Activated T-cell treated with anti-CD3 and anti-CD28 coated beads for 4 hours (primary cell): ENCODE results near the gene SMAD5.

Source experiments
- DNase-seq: peaks from one replicate; pipeline ENCODE4 v3.0.0-alpha.2; 2020

Gene SMAD5

DNA sequence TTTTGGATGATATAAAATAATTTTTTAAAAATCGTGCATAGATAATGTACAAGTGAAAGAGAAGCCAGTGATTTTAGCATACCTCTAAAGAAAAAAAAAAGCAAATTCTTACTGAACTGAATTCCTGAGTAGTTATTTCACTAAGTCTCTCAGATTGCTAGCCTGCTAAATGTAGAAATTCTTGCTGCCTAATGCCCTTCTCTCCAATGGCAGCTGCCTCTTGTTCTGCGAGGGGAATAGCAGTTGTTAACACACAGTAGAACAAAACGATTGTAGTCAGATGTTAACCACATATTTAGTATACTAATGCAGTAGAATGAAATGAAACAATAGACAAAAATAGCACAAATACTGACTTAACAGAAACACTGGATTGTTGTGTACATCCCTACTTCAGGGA is 26.8 kb downstream of the SMAD5 start:
- DNase-seq, result no peak

DNA sequence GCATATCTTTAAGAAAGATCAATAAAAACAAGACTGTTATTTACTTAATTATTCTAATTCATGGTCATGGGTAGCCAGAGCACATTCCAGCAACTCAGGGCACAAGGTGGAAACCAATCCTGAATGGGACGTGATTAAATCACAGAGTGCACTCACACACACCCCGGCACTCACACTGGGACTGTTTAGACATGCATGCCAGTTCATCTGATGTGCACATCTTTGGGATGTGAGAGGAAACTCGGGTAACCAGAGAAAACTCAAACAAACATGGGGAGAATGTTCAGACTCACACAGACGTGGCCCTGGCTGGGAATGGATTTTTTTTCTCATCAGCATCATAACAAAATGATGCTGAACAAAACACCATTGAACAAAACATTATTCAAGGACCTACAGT is 29.4 kb downstream of the SMAD5 start:
- no peak for DNase-seq

- no peak for DNase-seq
Measured at GRCh38 chr5:136164226-136164625, 31.6 kb downstream of the SMAD5 start.

DNA sequence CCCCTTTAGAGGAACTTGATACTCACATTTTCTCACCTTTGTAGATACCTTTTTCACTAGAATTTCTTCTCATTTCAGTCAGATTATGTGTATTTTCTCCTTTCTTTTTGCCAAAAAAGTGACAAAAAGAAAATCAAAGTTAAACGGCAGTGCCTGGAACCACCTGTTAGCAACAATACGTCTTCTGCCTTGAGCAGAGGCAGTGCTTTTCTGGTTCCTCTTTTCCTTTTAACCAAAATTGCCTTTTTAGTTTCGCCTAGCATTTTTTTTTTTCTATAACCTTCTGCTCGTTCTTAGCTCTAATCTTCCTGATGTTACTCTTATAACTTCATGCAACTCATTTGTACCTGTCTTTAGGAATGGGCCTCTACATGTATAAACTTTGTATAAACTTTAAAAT is 34.3 kb downstream of the SMAD5 start:
- no peak for DNase-seq

- DNase-seq, result no peak
Measured at GRCh38 chr5:136169218-136169617, 36.6 kb downstream of the SMAD5 start.

DNA sequence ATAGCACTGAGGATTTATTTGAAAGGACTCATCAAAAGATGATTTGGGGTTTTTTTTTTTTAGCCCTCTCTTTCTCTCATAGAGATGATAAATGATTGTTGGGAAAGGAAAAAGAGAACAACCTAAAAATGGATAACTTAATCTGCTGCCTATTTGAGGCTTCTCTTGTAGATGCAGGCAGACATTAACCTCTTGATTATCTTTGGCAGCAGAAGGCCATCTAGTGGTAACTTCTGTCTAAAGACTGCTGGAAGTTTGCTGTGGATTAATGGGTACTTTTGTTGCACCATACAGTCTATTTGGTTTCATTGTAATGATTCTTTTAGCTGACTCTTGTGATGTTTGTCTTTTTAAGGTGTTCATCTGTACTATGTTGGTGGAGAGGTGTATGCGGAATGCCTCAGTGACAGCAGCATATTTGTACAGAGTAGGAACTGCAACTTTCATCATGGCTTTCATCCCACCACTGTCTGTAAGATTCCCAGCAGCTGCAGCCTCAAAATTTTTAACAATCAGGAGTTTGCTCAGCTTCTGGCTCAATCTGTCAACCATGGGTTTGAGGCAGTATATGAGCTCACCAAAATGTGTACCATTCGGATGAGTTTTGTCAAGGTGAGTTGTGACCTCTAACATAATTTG is 41.5 kb downstream of the SMAD5 start:
- no peak for DNase-seq

DNA sequence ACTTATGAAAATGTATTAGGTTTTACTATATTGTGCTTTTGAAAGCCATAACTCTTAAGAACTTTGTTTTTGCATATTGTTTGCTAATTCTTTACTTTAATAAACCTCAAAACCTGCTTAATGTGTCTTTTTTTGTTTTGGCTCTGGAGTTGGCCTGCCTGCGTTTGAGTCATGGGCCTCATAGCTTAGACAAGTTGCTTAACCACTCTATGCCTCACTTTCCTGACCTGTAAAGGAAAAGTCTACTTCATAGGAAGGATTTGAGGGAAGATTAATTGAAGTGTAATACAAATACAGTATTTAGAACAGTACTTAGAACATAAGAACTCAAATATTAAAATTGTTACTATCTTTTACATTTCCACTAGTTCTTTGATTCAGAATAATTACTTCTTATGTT is 50.0 kb downstream of the SMAD5 start:
- DNase-seq, result no peak

DNA sequence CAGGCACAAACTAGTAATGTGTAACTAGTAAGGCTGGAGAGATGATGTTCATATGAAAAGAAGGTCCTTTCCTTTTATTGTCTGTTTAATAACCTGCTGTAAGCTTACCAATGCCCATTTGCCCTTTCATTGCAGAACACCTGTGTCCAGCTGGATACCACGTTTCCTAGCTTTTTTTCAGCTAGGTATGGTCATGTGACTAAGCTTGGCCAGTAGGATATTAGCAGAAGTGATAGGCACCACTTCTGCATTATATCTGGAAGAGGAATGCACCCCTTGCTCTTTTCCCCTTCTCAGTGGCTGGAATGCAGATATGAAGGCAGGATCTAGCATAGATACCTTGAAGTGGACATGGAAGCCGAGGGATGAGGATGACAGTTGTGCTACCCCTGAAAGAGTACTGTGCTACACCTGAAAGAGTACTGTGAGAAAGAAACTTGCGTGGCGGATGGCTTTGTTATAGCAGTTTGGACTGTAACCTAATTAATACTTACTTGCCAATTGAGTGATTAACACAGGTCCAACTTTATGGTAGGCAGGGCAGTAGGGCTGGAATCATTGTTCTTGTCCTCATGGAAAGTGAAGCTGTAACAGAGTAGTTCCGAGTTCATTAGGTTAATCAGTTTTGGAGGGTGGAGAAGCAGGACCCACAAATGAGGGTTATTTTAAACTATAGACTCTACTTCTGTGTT is 53.5 kb downstream of the SMAD5 start:
- no peak for DNase-seq

DNA sequence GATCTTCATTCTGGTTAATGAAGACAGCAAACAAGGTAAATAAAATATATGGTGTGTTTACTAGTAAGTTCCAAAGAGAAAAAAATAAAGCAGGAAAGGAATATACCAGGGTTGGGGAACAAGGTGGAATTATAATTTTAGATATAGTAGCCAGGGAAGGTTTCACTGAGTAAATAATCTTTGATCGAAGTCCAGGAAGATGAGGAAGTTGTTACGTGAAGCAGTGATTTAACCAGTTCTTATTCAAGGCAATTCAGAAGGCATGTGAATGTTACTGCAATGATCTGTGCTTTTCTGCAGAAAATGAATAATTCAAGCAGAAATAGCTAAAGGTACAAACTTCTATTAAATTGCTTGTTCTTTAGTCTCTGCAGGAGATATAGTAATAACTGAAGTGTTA is 54.2 kb downstream of the SMAD5 start:
- DNase-seq, result no peak

GRCh38 chr5:136188859-136189258 is 56.2 kb downstream of the SMAD5 start:
- DNase-seq, result no peak

DNA sequence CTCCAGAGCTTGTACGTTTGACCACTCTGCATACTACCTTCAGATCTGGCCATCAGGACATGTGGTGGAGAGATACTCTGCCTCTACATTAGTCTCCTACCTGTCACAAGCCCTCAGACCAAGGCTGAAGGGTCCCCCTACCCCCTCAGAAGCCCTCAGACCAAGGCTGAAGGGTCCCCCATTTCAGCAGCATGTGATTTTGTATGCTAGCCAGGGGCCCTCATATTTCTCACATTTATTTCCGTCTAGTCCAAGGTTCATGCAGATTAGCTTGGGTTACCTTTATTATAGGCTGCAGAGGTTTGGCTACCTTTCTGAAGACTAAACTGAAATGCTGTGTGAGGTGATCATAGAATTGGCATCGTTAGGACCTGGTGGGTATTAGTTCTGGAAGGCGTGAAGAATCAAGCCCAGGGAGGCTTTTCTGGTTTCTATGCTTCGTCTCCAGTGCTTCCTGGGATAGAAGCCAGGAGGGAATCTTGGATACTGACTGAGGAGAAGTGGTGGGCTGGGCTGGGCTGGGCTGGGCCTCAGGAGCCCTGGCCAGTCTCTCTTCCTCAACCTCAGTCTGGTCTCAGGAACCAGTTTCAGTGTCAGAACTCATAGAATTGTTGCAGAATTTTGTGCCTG is 57.6 kb downstream of the SMAD5 start:
- no peak for DNase-seq

- no peak for DNase-seq
Measured at GRCh38 chr5:136190904-136191303, 58.3 kb downstream of the SMAD5 start.

DNA sequence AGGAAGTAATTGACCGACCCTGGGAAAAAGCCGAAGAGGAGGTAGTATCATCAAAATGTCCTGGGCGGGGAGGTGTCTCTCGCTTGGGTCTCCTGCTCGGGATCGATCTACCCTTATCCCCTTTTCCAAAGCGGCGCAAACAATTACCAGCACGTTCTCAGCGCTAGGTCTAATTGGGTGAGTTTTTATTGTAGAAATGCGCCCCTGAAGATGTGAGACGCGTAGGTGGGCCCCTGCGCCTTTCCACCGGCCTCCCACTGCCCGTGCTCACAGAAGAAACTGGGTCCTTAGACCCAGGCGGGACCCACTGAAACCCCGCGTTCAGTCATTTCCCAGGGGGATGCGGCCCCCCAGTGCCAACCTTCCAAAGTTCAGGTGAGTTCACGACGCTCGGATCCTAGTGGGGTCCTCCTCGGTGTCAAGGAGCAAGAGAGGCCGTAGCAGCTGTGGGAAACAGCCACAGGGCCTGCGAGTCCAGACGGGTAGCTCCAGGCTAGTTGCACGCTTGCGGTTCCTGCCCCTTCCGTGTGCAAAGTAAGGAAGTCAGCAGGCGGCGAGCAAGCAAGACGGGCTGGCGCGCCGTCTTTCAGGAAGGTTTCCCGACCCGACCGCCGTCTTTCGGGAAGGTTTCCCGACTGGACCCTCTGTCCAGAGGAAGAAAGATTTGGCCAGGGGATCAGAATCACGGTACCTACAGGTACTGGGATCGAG is 58.8 kb downstream of the SMAD5 start:
- no peak for DNase-seq

DNA sequence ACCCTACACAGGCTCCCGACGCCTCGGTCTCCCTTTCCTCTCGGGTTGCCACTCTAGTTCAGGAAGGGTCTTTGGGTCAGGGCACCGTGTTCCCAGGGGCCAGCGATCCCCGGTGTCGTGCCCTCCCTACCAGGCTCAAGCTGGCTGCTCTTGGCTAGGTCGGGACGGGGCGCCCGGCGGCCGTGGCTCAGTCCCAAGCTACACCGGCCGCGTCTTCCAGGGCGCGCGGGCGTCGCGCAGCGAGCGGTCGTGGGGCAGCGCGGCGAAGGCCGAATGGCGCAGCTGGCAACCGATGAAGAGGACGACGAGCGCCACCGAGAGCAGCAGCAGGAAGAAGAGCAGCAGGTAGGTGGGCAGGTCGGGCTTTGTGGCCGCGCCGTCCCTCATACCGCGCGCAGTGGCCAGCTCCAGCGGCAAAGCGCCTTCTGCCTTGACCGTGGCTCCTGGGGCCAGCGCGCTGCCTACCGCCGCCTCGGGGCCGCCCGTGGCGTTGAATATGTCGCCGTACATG is 59.4 kb downstream of the SMAD5 start:
- DNase-seq, result no peak

DNA sequence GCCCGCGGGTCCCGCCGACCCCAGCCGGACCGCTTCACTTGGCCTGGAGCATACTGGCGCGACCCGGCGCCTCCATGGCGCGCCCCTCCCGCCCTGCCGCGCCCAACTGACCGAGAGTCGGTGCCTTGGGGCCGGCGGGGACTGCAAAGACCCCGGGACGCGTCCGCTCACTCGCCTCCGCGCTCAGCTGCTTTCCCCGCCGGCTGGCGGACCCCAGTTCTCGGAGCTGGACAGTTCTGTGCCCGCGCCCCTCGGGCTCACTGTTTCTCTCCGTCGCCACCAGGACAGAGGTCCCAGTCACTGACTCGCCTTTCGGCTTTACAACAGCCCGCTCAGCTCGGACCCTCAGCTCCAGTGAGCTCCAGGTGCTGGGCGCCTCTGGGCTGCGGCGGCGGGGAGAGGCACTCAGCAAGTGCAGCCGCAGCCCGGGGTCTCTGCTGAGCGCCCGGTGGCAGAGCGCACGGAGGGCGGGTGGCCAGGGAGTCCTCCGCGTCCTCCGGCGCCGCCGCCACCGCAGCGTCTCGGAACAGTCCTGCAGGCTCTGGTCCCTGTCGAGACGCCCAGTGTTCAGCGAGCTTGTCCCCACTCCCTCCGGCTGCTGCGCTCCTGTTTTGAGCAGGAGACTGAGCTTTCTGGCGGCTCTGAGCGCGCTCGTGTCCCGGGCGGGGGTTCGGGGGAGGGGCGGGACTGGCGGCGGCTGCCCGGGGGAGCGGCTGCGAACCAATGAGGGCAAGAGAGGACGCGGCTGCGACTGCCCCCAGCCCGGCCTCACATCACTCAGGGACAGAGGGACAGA is 60.1 kb downstream of the SMAD5 start, which contains the start of gene SMIM32:
Gene SMIM32 (minus strand): TSS at position 637 of the 796 bp plus-strand sequence. CDS start 638 bp downstream, outside the sequence.
- no peak for DNase-seq

- DNase-seq, result no peak
Measured at GRCh38 chr5:136193322-136193935, 60.8 kb downstream of the SMAD5 start.

DNA sequence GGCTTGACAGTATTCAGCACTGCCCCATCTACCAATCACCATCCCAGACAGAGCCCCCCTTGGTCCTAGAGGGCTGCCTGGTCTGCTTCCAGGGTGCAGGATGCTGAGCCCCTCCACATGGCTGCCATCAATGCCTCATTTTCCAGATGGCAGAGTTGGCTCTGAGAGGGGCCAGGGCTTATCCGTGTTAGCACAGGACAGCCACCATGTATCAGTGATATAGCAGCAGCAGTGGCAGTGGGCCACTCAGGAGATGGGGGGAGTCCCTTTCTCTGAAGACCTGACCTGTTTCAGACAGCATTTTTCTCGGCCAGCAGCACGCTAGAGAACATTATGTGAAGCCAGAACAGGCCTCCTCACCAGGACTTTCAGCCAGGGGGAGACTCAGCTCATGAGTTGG is 61.9 kb downstream of the SMAD5 start:
- no peak for DNase-seq

DNA sequence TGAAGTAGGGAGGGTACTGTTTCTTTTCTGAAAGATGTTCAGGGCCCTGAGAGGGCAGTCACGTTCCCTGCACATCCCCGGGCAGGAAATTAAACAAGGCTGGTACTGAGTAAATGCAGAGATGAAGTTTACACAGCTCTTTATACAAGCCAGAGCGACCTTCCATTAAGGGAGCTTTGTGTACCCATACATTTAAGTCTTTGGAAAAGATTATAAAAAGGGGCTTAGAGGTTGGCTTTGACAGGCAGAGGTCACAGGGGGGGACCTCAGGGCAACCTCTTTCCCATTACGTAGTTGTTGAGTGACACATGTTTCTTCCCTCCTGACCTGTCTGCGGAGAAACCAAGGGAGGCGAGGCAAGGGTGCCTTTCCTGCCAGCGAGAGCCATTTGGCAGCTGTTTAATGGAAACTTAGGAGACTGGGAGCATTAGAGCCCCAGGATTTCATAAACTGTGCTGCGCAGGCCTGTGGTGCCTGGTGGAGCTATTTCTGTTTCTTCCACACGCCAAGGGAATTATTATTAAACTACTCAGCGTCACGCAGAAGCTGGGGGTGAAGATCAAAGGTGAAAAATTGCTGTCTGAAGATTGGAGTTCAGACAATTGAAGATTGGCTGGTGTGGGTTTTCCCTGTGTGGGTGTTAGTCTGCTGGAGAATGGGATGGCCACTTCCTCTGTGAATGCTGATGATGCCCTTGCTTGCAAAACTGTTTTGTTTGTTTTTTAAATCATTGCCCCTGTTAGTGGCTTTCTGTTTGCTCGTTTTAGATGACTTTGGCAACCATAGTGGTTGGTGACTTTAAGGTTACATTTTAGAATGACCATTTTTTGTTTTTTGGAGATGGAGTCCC is 63.6 kb downstream of the SMAD5 start:
- DNase-seq, result no peak

- DNase-seq, result no peak
Measured at GRCh38 chr5:136197462-136198142, 65.0 kb downstream of the SMAD5 start.

GRCh38 chr5:136198453-136198852 is 65.8 kb downstream of the SMAD5 start:
- no peak for DNase-seq

DNA sequence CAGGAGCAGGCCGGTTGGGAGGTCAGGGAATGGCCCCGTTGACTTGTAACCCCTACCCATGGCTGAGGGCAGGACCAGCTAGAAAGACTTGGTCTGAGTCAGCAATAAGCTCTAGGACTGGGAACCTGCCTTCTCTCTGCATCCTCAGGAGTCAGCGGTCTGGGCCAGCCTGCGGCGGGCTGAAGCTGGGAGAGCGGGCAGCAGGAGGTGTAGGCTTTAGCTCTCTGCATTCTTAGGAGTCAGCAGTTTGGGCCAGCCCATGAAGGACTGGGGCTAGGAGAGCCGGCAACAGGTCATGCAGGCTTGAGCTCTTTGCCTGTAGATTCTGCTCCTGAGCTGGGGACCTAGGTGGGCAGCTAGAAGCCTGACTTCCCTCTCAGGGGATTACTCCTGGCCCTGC is 66.8 kb downstream of the SMAD5 start:
- DNase-seq, result no peak
